ENCODE measurements around the gene KIAA1217.

DNA sequence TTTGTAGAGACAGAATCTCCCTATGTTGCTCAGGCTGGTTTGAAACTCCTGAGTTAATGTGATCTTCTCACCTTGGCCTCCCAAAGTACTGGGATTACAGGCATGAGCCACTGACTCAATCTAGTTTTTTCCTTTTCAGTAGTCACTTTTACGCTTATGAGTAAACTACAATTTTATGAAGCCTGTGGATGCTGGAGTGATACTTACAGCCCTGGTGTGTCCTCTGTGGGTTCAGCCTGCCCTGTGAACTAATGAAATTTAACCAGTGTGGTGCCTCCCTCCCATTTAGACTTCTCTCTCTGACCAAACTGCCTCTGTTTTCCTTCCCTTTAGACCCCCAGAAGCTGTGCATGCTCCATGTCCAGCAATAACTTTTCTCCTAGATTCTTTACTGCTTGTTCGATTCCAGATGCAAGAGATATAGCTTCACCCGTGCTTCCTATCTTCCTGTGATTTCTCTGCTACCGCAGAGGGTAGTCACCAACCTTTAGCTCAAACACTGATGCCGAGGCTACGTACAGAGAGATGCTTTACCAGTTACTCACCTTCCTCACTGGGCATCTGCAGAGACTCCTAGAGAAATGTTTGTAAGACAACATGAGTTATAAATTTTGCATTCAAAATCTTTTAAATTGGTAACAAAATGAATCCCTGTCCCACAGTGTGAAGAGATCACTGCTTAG is 90.8 kb downstream of the KIAA1217 start:
- TF ChIP-seq TAF1 (IDR thresholded peaks at IDR 0.05; ENCODE audit: borderline replicate concordance, insufficient read depth, low read length), result no peak
- no peak for TF ChIP-seq SIN3A (IDR thresholded peaks at IDR 0.05; ENCODE audit: borderline replicate concordance, insufficient read depth, low read length)

Data from PFSK-1 (cell line).